MM.1S (cell line): Measurements from ENCODE around the gene CNTN5.

Source experiments
- DNase-seq: peaks from one replicate; pipeline ENCODE4 v3.0.0-alpha.2; 2015
- H2AFZ ChIP-seq: fragments of 300-600 bp; sonication (generic); 2 replicates; pipeline ENCODE4 v1.6.0; 2016; ENCODE audit warnings: antibody characterized with exemption, low read length
- H3F3A ChIP-seq: fragments of 300-600 bp; sonication (generic); 2 replicates; pipeline ENCODE4 v1.6.1; 2016; ENCODE audit warnings: mild to moderate bottlenecking, antibody characterized with exemption, low read length, moderate library complexity, mixed read lengths; ENCODE audit not compliant: insufficient read depth
- H3K27ac ChIP-seq: fragments of 300-600 bp; sonication (generic); 2 replicates; pipeline ENCODE4 v1.5.1; 2016; ENCODE audit warnings: mild to moderate bottlenecking, low read length
- H3K27me3 ChIP-seq: fragments of 300-600 bp; sonication (generic); replicated peaks from 2 replicates; pipeline ENCODE4 v1.6.0; 2016; ENCODE audit warnings: low read length; ENCODE audit not compliant: insufficient read depth
- H3K36me3 ChIP-seq: fragments of 300-600 bp; sonication (generic); replicated peaks from 2 replicates; pipeline ENCODE4 v1.6.1; 2016; ENCODE audit warnings: mild to moderate bottlenecking, low read length, mixed read lengths; ENCODE audit not compliant: insufficient read depth
- H3K4me1 ChIP-seq: fragments of 300-600 bp; sonication (generic); 2 replicates; pipeline ENCODE4 v1.6.1; 2016; ENCODE audit warnings: low read length, mixed read lengths
- H3K4me2 ChIP-seq: fragments of 300-600 bp; sonication (generic); 2 replicates; pipeline ENCODE4 v1.6.0; 2016; ENCODE audit warnings: low read depth, low read length
- H3K4me3 ChIP-seq: fragments of 300-600 bp; sonication (generic); 2 replicates; pipeline ENCODE4 v1.5.1; 2016; ENCODE audit warnings: low read length, mixed read lengths
- H3K79me2 ChIP-seq: fragments of 300-600 bp; sonication (generic); 2 replicates; pipeline ENCODE4 v1.6.1; 2016; ENCODE audit warnings: mixed run types, low read length, mixed read lengths
- H3K9ac ChIP-seq: fragments of 300-600 bp; sonication (generic); 2 replicates; pipeline ENCODE4 v1.6.1; 2016; ENCODE audit warnings: low read length, mixed read lengths
- H3K9me2 ChIP-seq: fragments of 300-600 bp; sonication (generic); replicated peaks from 2 replicates; pipeline ENCODE4 v1.6.1; 2016; ENCODE audit warnings: mild to moderate bottlenecking, low read length, mixed read lengths; ENCODE audit not compliant: insufficient read depth
- H3K9me3 ChIP-seq: fragments of 300-600 bp; sonication (generic); replicated peaks from 2 replicates; pipeline ENCODE4 v1.6.1; 2016; ENCODE audit warnings: mild to moderate bottlenecking, low read length, mixed read lengths; ENCODE audit not compliant: insufficient read depth
- H4K20me1 ChIP-seq: fragments of 300-600 bp; sonication (generic); 2 replicates; pipeline ENCODE4 v1.6.1; 2016; ENCODE audit warnings: mild to moderate bottlenecking, low read length, moderate library complexity, mixed read lengths; ENCODE audit not compliant: insufficient read depth
- CTCF ChIP-seq: fragments of 300-600 bp; sonication (generic); IDR thresholded peaks from 2 replicates; pipeline ENCODE4 v1.5.1; 2016; ENCODE audit warnings: antibody characterized with exemption, low read length, mixed read lengths
- EZH2 ChIP-seq: fragments of 300-600 bp; sonication (generic); optimal IDR thresholded peaks from 2 replicates; pipeline ENCODE3; 2017; ENCODE audit warnings: low read depth, mild to moderate bottlenecking, antibody characterized with exemption, low read length, mixed read lengths
- EZH2phosphoT487 ChIP-seq: fragments of 300-600 bp; sonication (generic); IDR thresholded peaks from 2 replicates; pipeline ENCODE4 v1.6.1; 2018; ENCODE audit warnings: antibody characterized with exemption, low read length

CNTN5 gene

GRCh38 chr11:99391245-99391644 lies 370.5 kb downstream of the CNTN5 start:
- Histone ChIP-seq H3K79me2 (no peaks in the 10 kb centered on the region), H3K36me3 (no peaks in the 10 kb centered on the region), H2AFZ (no peak overlapping the region), H3K27me3 (no peaks in the 10 kb centered on the region), H3K4me3 (no peak overlapping the region), H3K4me2 (no peak overlapping the region), H3K9me3 (no peaks in the 10 kb centered on the region), H3F3A (no peaks in the 10 kb centered on the region), H3K9me2 (no peaks in the 10 kb centered on the region), H3K27ac (no peak overlapping the region), H4K20me1 (no peaks in the 10 kb centered on the region), H3K9ac (no peak overlapping the region), H3K4me1 (no peaks in the 10 kb centered on the region)
- no peak for TF ChIP-seq EZH2phosphoT487
- no peak for TF ChIP-seq EZH2
- TF ChIP-seq CTCF: no peak
- DNase-seq: no peak

- Histone ChIP-seq H3K9me3 (no peaks in the 10 kb centered on the region), H3K9me2 (no peaks in the 10 kb centered on the region), H3K9ac (no peak overlapping the region), H4K20me1 (no peaks in the 10 kb centered on the region), H3K4me2 (no peak overlapping the region), H3K4me3 (no peak overlapping the region), H2AFZ (no peak overlapping the region), H3K27me3 (no peaks in the 10 kb centered on the region), H3F3A (no peaks in the 10 kb centered on the region), H3K4me1 (no peaks in the 10 kb centered on the region), H3K36me3 (no peaks in the 10 kb centered on the region), H3K79me2 (no peaks in the 10 kb centered on the region), H3K27ac (no peak overlapping the region)
- no peak for TF ChIP-seq CTCF
- no peak for TF ChIP-seq EZH2phosphoT487
- no peak for TF ChIP-seq EZH2
- DNase-seq: no peak
Observed at GRCh38 chr11:99406345-99406744, 385.6 kb downstream of the CNTN5 start.

GRCh38 chr11:99410636-99411035 lies 389.9 kb downstream of the CNTN5 start:
- no peaks in the 10 kb centered on the region for H3K9me3 ChIP-seq
- no peak overlapping the region for H3K4me3 ChIP-seq
- TF ChIP-seq CTCF (no peak), EZH2phosphoT487 (no peak), EZH2 (no peak)
- no peak for DNase-seq
- no peaks in the 10 kb centered on the region for H3K27me3 ChIP-seq
- H4K20me1 ChIP-seq: no peaks in the 10 kb centered on the region
- no peaks in the 10 kb centered on the region for H3K4me1 ChIP-seq
- no peaks in the 10 kb centered on the region for H3F3A ChIP-seq
- H3K27ac ChIP-seq: no peak overlapping the region
- H3K9ac ChIP-seq: no peak overlapping the region
- no peak overlapping the region for H3K4me2 ChIP-seq
- no peak overlapping the region for H2AFZ ChIP-seq
- no peaks in the 10 kb centered on the region for H3K36me3 ChIP-seq
- H3K9me2 ChIP-seq: no peaks in the 10 kb centered on the region
- H3K79me2 ChIP-seq: no peaks in the 10 kb centered on the region
